ENCODE results near the gene BMP2K.

DNA sequence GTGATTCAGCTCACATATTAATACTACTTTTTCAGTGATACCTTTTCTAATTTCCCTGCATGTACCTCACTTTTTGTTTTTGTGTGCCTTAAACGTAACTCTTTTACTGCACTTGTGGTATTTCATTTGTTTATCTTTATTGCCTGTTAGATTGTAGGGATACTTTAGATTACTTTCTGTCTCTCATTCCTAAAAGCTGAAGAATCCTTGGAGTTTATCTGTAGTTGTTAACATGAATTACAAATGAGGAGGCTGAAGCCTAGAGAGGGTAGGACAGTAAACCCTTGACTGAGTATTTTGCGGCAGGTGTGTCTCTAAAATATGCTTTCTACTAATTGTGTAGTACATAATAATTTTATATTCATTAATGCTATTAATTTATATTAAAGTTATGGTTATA is 34.9 kb downstream of the BMP2K start:
- TF ChIP-seq, protein P1, sequence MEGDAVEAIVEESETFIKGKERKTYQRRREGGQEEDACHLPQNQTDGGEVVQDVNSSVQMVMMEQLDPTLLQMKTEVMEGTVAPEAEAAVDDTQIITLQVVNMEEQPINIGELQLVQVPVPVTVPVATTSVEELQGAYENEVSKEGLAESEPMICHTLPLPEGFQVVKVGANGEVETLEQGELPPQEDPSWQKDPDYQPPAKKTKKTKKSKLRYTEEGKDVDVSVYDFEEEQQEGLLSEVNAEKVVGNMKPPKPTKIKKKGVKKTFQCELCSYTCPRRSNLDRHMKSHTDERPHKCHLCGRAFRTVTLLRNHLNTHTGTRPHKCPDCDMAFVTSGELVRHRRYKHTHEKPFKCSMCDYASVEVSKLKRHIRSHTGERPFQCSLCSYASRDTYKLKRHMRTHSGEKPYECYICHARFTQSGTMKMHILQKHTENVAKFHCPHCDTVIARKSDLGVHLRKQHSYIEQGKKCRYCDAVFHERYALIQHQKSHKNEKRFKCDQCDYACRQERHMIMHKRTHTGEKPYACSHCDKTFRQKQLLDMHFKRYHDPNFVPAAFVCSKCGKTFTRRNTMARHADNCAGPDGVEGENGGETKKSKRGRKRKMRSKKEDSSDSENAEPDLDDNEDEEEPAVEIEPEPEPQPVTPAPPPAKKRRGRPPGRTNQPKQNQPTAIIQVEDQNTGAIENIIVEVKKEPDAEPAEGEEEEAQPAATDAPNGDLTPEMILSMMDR (IDR thresholded peaks at IDR 0.05) = no peak
- no peak for TF ChIP-seq EP300 (IDR thresholded peaks at IDR 0.05)
